ENCODE measurements around the gene HDHD2. TPM values are rescaled to one million over a fixed set of nuclear protein-coding genes. Genes with fewer than 3 reads are reported as not detected.

HDHD2 gene
- total RNA-seq, 1 donor from 2014 or later, result 85.0 TPM

GRCh38 chr18:47120428-47120827, 29.9 kb downstream of the HDHD2 start:
- no peaks in the 10 kb centered on the region for H3K79me2 ChIP-seq (ENCODE audit: low read depth)
- no peaks in the 10 kb centered on the region for H3K27me3 ChIP-seq
- Mint-ChIP-seq H3K4me3 (no peak overlapping the region), H3K36me3 (peaks cover 23% of the 10 kb centered on the region), H3K4me1 (peaks cover 3% of the 10 kb centered on the region), H3K9me3 (no peaks in the 10 kb centered on the region), H3K27me3 (ENCODE audit: insufficient read depth, low read depth) (no peaks in the 10 kb centered on the region), H3K27ac (no peak overlapping the region)
- no peak overlapping the region for H3K4me3 ChIP-seq
- H4K20me1 ChIP-seq (ENCODE audit: low read depth), result peaks cover under 1% of the 10 kb centered on the region
- peaks cover 3% of the 10 kb centered on the region for H3K36me3 ChIP-seq
- TF ChIP-seq CTCF (IDR thresholded peaks at IDR 0.05), result no peak
- no peak for TF ChIP-seq EZH2phosphoT487 (IDR thresholded peaks at IDR 0.05)
- TF ChIP-seq EZH2 (IDR thresholded peaks at IDR 0.05), result no peak
- peaks cover 15% of the 10 kb centered on the region for H3K4me1 ChIP-seq
- no peak for DNase-seq (ENCODE audit: low spot score)
- no peaks in the 10 kb centered on the region for H3K9me3 ChIP-seq (ENCODE audit: low read depth)
- no peak overlapping the region for H2AFZ ChIP-seq (replicated peaks)
- H3K27ac ChIP-seq, result no peak overlapping the region
- no peak overlapping the region for H3K9ac ChIP-seq
- peaks cover 20% of the 10 kb centered on the region for H3F3A ChIP-seq (ENCODE audit: low read depth)
- H3K4me2 ChIP-seq, result no peak overlapping the region

- Histone ChIP-seq H3F3A (ENCODE audit: low read depth) (peaks cover 34% of the 10 kb centered on the region), H4K20me1 (ENCODE audit: low read depth) (peaks cover 13% of the 10 kb centered on the region), H3K36me3 (peaks cover 3% of the 10 kb centered on the region), H3K79me2 (ENCODE audit: low read depth) (no peaks in the 10 kb centered on the region), H3K4me1 (peaks cover 29% of the 10 kb centered on the region), H3K9ac (no peak overlapping the region), H3K27me3 (no peaks in the 10 kb centered on the region), H3K27ac (no peak overlapping the region), H3K9me3 (ENCODE audit: low read depth) (no peaks in the 10 kb centered on the region), H3K4me2 (no peak overlapping the region), H3K4me3 (no peak overlapping the region), H2AFZ (replicated peaks) (no peak overlapping the region)
- TF ChIP-seq EZH2phosphoT487 (IDR thresholded peaks at IDR 0.05), result no peak
- no peak for TF ChIP-seq CTCF (IDR thresholded peaks at IDR 0.05)
- TF ChIP-seq EZH2 (IDR thresholded peaks at IDR 0.05), result no peak
- H3K4me3 Mint-ChIP-seq, result no peak overlapping the region
- H3K9me3 Mint-ChIP-seq, result no peaks in the 10 kb centered on the region
- H3K27ac Mint-ChIP-seq, result no peak overlapping the region
- no peaks in the 10 kb centered on the region for H3K27me3 Mint-ChIP-seq (ENCODE audit: insufficient read depth, low read depth)
- peaks cover 4% of the 10 kb centered on the region for H3K4me1 Mint-ChIP-seq
- no peak for DNase-seq (ENCODE audit: low spot score)
- H3K36me3 Mint-ChIP-seq, result peaks cover 24% of the 10 kb centered on the region
These were observed 31.3 kb downstream of the HDHD2 start for GRCh38 chr18:47118981-47119380.

- Mint-ChIP-seq H3K27me3 (ENCODE audit: insufficient read depth, low read depth) (no peaks in the 10 kb centered on the region), H3K4me1 (peaks cover 2% of the 10 kb centered on the region), H3K36me3 (peaks cover 24% of the 10 kb centered on the region), H3K4me3 (no peak overlapping the region), H3K9me3 (no peaks in the 10 kb centered on the region), H3K27ac (no peak overlapping the region)
- TF ChIP-seq CTCF (IDR thresholded peaks at IDR 0.05) (no peak), EZH2phosphoT487 (IDR thresholded peaks at IDR 0.05) (no peak), EZH2 (IDR thresholded peaks at IDR 0.05) (no peak)
- Histone ChIP-seq H3K9me3 (ENCODE audit: low read depth) (no peaks in the 10 kb centered on the region), H3K4me1 (peaks cover 65% of the 10 kb centered on the region), H3K4me3 (no peak overlapping the region), H3F3A (ENCODE audit: low read depth) (peaks cover 54% of the 10 kb centered on the region), H4K20me1 (ENCODE audit: low read depth) (peaks cover 25% of the 10 kb centered on the region), H3K79me2 (ENCODE audit: low read depth) (no peaks in the 10 kb centered on the region), H3K36me3 (peaks cover 10% of the 10 kb centered on the region), H3K9ac (no peak overlapping the region), H3K27ac (peak overlapping the region; percentile 68), H3K27me3 (no peaks in the 10 kb centered on the region), H3K4me2 (peak overlapping the region; percentile 71), H2AFZ (replicated peaks) (no peak overlapping the region)
- no peak for DNase-seq (ENCODE audit: low spot score)
These were observed 35.1 kb downstream of the HDHD2 start for GRCh38 chr18:47115205-47115604.
